AG04450 (cell line): ENCODE measurements around the gene CCL16. TPM values are rescaled to one million over a fixed set of nuclear protein-coding genes. Genes with fewer than 3 reads are reported as not detected.

Experiments
- CTCF ChIA-PET: fragments of 300-600, 350-600 bp; formaldehyde crosslinking; extraction: SDS; loops from one replicate; lab custom pipeline; 2022; ENCODE audit warnings: antibody characterized with exemption, inconsistent platforms; lab: Charles Lee
- POLR2A ChIA-PET: fragments of 350-600 bp; formaldehyde crosslinking; extraction: SDS; loops from one replicate; lab custom pipeline; 2021; ENCODE audit warnings: antibody characterized with exemption, inconsistent platforms; lab: Yijun Ruan, JAX
- DNase-seq: peaks from one replicate; pipeline ENCODE4 v3.0.0-alpha.2; 2011; ENCODE audit warnings: low read depth, low spot score
- H3K27ac ChIP-seq: one replicate; pipeline ENCODE4 v1.5.1; 2012; ENCODE audit warnings: low read depth, low read length, control low read depth
- H3K27me3 ChIP-seq: one replicate; pipeline ENCODE4 v1.6.0; 2012; ENCODE audit warnings: low read length; ENCODE audit not compliant: control insufficient read depth, insufficient read depth
- H3K4me3 ChIP-seq: 2 replicates; pipeline ENCODE4 v1.5.1; 2011; ENCODE audit warnings: mild to moderate bottlenecking, low read depth, low read length, control low read depth
- H3K9me3 ChIP-seq: 2 replicates; pipeline ENCODE4 v1.5.1; 2012; ENCODE audit warnings: low read length; ENCODE audit not compliant: control insufficient read depth, insufficient read depth
- polyA plus RNA-seq: library from polyadenylated mRNA; depleted of rRNA; stranded (reverse); fragments of >200 nt; gene quantifications from 2 replicates; pipeline ENCODE4 v1.2.3, GENCODE V29; 2011
- TF ChIP-seq, protein P1 (sequence below): IDR thresholded peaks from 2 replicates; pipeline ENCODE4 v1.5.1; 2011; ENCODE audit warnings: low read depth, low read length, control low read depth, inconsistent platforms

Gene CCL16
- polyA plus RNA-seq, 1 experiment, result not detected

DNA sequence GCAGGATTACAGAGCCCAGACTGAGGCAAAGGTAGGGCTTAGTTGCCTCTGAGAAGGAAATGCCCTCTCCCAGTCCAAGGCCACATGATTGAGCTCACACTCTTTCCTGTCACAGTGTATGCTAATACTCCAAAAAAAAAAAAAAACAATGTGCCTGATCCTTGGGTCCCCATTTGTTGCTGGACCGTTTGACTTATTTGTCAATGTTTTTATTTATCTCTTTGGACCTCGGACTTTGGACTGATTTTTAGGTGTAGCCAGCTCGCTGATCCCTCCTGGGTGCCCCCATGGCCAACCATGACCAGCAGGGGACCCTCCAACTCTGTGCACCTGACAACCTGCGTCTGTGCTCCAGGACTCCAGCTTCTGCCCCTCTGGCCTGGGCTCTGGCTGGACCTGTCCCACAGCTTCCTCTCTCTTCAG, 622 bp upstream of the CCL16 start:
- CTCF ChIA-PET, result interaction anchor here (1.0 to 1.5 kb wide), 2 partner anchors 12 to 168 kb away, joined by 5 read pairs; no protein-coding TSS in a partner anchor
- H3K27ac ChIP-seq, result no peak overlapping the region

GRCh38 chr17:35978346-35978745, 3.0 kb downstream of the CCL16 start:
- Histone ChIP-seq H3K9me3 (no peaks in the 10 kb centered on the region), H3K4me3 (no peak overlapping the region), H3K27me3 (no peaks in the 10 kb centered on the region), H3K27ac (no peak overlapping the region)
- ChIA-PET CTCF (interaction anchor here (2.1 kb wide), 1 partner anchor 9 kb away, joined by 8 read pairs; no protein-coding TSS in a partner anchor), POLR2A (no interaction called here)
- TF ChIP-seq, protein P1, sequence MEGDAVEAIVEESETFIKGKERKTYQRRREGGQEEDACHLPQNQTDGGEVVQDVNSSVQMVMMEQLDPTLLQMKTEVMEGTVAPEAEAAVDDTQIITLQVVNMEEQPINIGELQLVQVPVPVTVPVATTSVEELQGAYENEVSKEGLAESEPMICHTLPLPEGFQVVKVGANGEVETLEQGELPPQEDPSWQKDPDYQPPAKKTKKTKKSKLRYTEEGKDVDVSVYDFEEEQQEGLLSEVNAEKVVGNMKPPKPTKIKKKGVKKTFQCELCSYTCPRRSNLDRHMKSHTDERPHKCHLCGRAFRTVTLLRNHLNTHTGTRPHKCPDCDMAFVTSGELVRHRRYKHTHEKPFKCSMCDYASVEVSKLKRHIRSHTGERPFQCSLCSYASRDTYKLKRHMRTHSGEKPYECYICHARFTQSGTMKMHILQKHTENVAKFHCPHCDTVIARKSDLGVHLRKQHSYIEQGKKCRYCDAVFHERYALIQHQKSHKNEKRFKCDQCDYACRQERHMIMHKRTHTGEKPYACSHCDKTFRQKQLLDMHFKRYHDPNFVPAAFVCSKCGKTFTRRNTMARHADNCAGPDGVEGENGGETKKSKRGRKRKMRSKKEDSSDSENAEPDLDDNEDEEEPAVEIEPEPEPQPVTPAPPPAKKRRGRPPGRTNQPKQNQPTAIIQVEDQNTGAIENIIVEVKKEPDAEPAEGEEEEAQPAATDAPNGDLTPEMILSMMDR, result no peak
- no peak for DNase-seq

More for the DNA sequence above, 622 bp upstream of the CCL16 start:
- POLR2A ChIA-PET, result no interaction called here
- no peak for DNase-seq
- TF ChIP-seq, protein P1, result no peak
- Histone ChIP-seq H3K4me3 (no peak overlapping the region), H3K9me3 (no peaks in the 10 kb centered on the region), H3K27me3 (no peaks in the 10 kb centered on the region)

DNA sequence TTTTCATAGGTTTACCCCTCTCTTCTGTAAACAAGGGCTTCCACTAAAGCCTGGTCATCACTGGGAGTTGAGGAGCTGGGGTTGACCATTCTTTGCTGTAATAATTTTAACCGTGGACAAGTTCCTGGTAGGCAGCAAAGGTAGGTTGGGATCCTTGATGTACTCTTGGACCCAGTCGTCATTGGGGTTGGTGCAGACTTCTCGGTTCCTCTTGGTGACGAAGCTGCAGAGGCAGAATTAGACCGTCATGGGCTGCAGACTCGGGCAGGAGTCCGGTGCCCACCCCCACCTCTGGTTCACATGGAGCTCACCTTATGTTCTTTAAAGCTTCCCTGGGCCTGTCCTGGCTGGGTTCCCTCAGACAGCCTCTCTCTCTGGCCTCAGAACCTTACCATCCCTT, 3.8 kb downstream of the CCL16 start:
- no peak overlapping the region for H3K4me3 ChIP-seq
- TF ChIP-seq, protein P1, result no peak
- POLR2A ChIA-PET, result no interaction called here
- CTCF ChIA-PET, result interaction anchor here (2.1 kb wide), 1 partner anchor 8 kb away, joined by 8 read pairs; no protein-coding TSS in a partner anchor
- H3K9me3 ChIP-seq, result no peaks in the 10 kb centered on the region
- no peak for DNase-seq
- H3K27ac ChIP-seq, result no peak overlapping the region
- H3K27me3 ChIP-seq, result no peaks in the 10 kb centered on the region

DNA sequence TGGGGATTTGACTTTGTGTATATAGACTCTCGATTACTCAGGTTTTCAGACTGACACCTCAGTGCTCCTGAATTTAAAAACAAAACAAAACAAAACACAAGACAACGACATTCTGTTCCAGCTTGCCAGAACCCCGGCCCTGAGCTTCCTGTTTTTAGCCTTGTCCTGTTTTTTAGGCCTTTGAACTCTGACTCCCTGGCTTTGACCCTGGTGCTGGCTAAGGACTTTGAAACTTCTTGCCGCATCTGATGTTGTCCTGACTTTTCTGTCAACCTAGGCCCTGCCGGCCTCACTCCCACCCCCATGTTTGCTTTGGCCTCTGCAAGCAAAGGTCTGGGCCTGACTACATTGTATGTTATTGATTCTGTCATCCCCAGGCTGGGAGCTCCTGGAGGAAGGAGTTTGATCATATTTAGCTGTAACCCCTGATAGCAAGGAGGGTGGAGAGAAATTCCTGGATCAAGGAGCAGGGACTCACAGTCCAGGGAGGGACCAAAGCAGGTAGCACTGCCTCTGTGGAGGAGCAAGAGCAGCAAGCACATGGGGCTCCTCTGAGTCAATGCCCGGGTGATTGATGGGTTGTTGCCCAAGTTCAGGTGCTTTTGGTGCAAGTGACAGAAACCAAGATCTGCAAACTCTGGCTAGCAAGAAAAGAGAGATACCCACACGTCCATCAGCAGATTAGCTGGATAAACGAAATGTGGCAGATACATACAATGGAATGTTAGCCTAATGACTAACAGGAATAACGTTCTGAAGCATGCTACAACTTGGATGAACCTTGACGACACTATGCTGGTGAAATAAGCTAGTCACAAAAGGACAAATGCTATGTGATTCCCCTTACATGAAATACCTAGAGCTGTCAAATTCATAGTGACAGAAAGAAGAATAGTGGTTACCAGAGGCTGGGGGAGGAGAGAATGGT, 7.7 kb downstream of the CCL16 start:
- ChIA-PET CTCF (interaction anchor here (0.7 to 5.9 kb wide), 2 partner anchors 99 to 174 kb away, joined by 3 to 111 read pairs; no protein-coding TSS in a partner anchor), POLR2A (no interaction called here)
- no peak for DNase-seq

More for the DNA sequence above, 7.7 kb downstream of the CCL16 start:
- Histone ChIP-seq H3K27ac (no peak overlapping the region), H3K27me3 (no peaks in the 10 kb centered on the region), H3K9me3 (no peaks in the 10 kb centered on the region), H3K4me3 (no peak overlapping the region)
- TF ChIP-seq, protein P1, result no peak
